Caco-2 (cell line): Measurements from ENCODE around the gene ARHGAP21. TPM values are rescaled to one million over a fixed set of nuclear protein-coding genes. Genes with fewer than 3 reads are reported as not detected.

Experiments
- BruUV-seq: library from RNA; stranded (reverse); fragments of 400-500 nt; replicated peaks from 2 replicates; lab custom pipeline; 2021; lab: Mats Ljungman, UMichigan
- CTCF ChIA-PET: fragments of 300-600 bp; sonication (Branson Sonifier 250); formaldehyde crosslinking; loops from one replicate; lab custom pipeline; 2022; ENCODE audit warnings: antibody characterized with exemption; lab: Charles Lee
- POLR2A ChIA-PET: fragments of 300-600 bp; sonication (Branson Sonifier 250); formaldehyde crosslinking; loops from one replicate; lab custom pipeline; 2022; ENCODE audit warnings: antibody characterized with exemption; lab: Charles Lee
- DNase-seq, 2 experiments: peaks; one replicate each; pipeline versions ENCODE4 v3.0.0 to v3.0.0-alpha.2; 2020 to 2022
- H3K27me3 ChIP-seq: replicated peaks from 2 replicates; pipeline ENCODE4 v1.6.0; 2011; ENCODE audit warnings: low read length; ENCODE audit not compliant: control insufficient read depth, insufficient read depth
- H3K36me3 ChIP-seq: 2 replicates; pipeline ENCODE4 v1.5.1; 2011; ENCODE audit warnings: low read length; ENCODE audit not compliant: control insufficient read depth, insufficient read depth
- H3K4me1 ChIP-seq: fragments of 250-450 bp; sonication (Bioruptor Pico); 2 replicates; pipeline ENCODE4 v1.5.1; 2020; ENCODE audit warnings: mild to moderate bottlenecking
- H3K4me3 ChIP-seq: 2 replicates; pipeline ENCODE4 v1.5.1; 2011; ENCODE audit warnings: low read depth, mild to moderate bottlenecking, control low read depth, low read length
- H3K9me3 ChIP-seq: fragments of 250-450 bp; sonication (Bioruptor Pico); 2 replicates; pipeline ENCODE4 v1.5.1; 2020; ENCODE audit warnings: mild to moderate bottlenecking, moderate library complexity
- H3K27ac Mint-ChIP-seq: one replicate; pipeline ENCODE4 v1.8.0; 2022; ENCODE audit warnings: mixed read lengths; ENCODE audit not compliant: unreplicated experiment
- H3K27me3 Mint-ChIP-seq: one replicate; pipeline ENCODE4 v1.8.0; 2022; ENCODE audit warnings: mixed read lengths; ENCODE audit not compliant: insufficient read depth, unreplicated experiment
- H3K36me3 Mint-ChIP-seq: one replicate; pipeline ENCODE4 v1.8.0; 2022; ENCODE audit warnings: mild to moderate bottlenecking, mixed read lengths; ENCODE audit not compliant: insufficient read depth, unreplicated experiment
- H3K4me1 Mint-ChIP-seq: one replicate; pipeline ENCODE4 v1.8.0; 2022; ENCODE audit warnings: low read depth, mixed read lengths; ENCODE audit not compliant: unreplicated experiment
- H3K4me3 Mint-ChIP-seq: one replicate; pipeline ENCODE4 v1.8.0; 2022; ENCODE audit warnings: mild to moderate bottlenecking, moderate library complexity, mixed read lengths; ENCODE audit not compliant: unreplicated experiment
- H3K9me3 Mint-ChIP-seq: one replicate; pipeline ENCODE4 v1.8.0; 2022; ENCODE audit warnings: mixed read lengths; ENCODE audit not compliant: unreplicated experiment
- intact Hi-C: fragments of 100-400 bp; cut with micrococcal nuclease; formaldehyde crosslinking; loops from one replicate; pipeline ENCODE4 v1.10.0; 2022; ENCODE audit not compliant: unreplicated experiment
- total RNA-seq: library from RNA; stranded (reverse); gene quantifications from 2 replicates; pipeline ENCODE4 v1.2.3, GENCODE V29; 2022
- TF ChIP-seq, protein P1 (sequence below), 2 experiments: fragments of 200-600 bp in 1 of 2; IDR thresholded peaks; 1 replicate in 1 of 2; 2 replicates in 1 of 2; pipeline versions ENCODE4 v1.5.1 to v1.8.0; 2011 to 2022; ENCODE audit warnings: antibody characterized with exemption in 1 of 2, control low read depth in 1 of 2, inconsistent platforms in 1 of 2, low read depth in 1 of 2, low read length in 1 of 2, mild to moderate bottlenecking in 1 of 2, moderate library complexity in 1 of 2; ENCODE audit not compliant: insufficient read depth in 1 of 2, severe bottlenecking in 1 of 2, unreplicated experiment in 1 of 2

ARHGAP21 gene
- total RNA-seq, 1 experiment from 2014 or later, result 99.1 TPM

DNA sequence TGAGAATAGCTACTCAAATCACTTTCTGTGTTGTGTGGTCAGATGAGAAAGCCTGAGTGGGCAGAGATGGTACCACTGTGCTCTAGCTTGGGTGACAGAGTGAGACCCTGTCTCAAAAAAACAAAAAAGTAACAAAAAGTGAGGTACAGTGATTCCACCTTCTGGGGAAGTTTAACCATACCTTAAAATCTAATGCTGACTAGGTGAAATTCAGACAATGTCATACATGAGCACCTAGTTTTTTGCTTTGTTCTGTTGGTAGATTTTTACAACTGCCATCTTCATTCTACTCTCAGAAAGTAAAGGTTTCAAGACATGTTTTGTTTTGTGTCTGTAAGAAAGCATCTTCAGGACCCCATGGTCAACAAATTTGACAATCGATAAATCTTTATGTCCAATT lies 144.2 kb downstream of the ARHGAP21 start:
- peaks cover 3% of the 10 kb centered on the region for H3K27me3 Mint-ChIP-seq
- no peak overlapping the region for H3K4me3 ChIP-seq
- TF ChIP-seq, protein P1, sequence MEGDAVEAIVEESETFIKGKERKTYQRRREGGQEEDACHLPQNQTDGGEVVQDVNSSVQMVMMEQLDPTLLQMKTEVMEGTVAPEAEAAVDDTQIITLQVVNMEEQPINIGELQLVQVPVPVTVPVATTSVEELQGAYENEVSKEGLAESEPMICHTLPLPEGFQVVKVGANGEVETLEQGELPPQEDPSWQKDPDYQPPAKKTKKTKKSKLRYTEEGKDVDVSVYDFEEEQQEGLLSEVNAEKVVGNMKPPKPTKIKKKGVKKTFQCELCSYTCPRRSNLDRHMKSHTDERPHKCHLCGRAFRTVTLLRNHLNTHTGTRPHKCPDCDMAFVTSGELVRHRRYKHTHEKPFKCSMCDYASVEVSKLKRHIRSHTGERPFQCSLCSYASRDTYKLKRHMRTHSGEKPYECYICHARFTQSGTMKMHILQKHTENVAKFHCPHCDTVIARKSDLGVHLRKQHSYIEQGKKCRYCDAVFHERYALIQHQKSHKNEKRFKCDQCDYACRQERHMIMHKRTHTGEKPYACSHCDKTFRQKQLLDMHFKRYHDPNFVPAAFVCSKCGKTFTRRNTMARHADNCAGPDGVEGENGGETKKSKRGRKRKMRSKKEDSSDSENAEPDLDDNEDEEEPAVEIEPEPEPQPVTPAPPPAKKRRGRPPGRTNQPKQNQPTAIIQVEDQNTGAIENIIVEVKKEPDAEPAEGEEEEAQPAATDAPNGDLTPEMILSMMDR (IDR thresholded peaks at IDR 0.05; ENCODE audit: insufficient read depth in 1 of 2, low read depth in 1 of 2, low read length in 1 of 2, severe bottlenecking in 1 of 2, unreplicated experiment in 1 of 2), result no peak
- CTCF ChIA-PET, result no interaction called here
- no peak overlapping the region for H3K4me3 Mint-ChIP-seq
- POLR2A ChIA-PET, result no interaction called here
- no peaks in the 10 kb centered on the region for H3K9me3 Mint-ChIP-seq
- H3K27me3 ChIP-seq, result no peaks in the 10 kb centered on the region
- H3K9me3 ChIP-seq, result no peaks in the 10 kb centered on the region
- H3K36me3 ChIP-seq, result no peaks in the 10 kb centered on the region
- H3K36me3 Mint-ChIP-seq, result peaks cover 13% of the 10 kb centered on the region
- H3K4me1 ChIP-seq, result 0 out of 2 replicates have a peak, but pooled peaks cover 12% of the 10 kb centered on the region
- no peak overlapping the region for H3K27ac Mint-ChIP-seq
- DNase-seq, result no peak
- intact Hi-C loops, result no loop called here
- H3K4me1 Mint-ChIP-seq, result peaks cover 9% of the 10 kb centered on the region
- no TSS peak for BruUV-seq

DNA sequence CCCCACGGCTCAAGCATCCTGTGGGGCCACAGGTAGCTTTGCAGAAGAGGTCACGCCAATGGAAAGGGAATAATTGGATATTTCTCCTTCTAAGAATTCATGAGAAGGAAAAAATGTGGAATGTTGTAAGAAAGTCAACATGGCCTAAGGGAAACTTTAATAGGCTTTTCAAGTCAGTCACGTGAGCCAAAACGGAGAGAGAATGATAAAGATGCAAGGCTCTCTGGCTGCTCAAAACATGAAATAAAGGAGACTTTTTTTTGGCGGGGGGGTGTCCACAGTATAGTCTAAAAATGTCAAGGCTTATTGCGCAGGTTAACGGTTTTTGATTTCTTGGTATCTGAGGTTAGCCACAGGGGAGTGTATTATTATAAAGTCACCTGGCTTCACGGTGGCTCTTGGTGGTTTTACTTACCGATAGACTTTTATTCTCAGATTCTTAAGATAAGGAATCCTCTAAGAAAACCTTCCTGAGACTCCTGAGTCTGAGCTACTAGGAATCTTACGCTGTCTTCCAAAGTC lies 148.1 kb downstream of the ARHGAP21 start:
- H3K4me3 Mint-ChIP-seq, result no peak overlapping the region
- TF ChIP-seq, protein P1 (IDR thresholded peaks at IDR 0.05; ENCODE audit: insufficient read depth in 1 of 2, low read depth in 1 of 2, low read length in 1 of 2, severe bottlenecking in 1 of 2, unreplicated experiment in 1 of 2), result no peak
- intact Hi-C loops, result no loop called here
- H3K9me3 ChIP-seq, result no peaks in the 10 kb centered on the region
- H3K4me1 Mint-ChIP-seq, result peaks cover 9% of the 10 kb centered on the region
- H3K9me3 Mint-ChIP-seq, result no peaks in the 10 kb centered on the region
- H3K27me3 ChIP-seq, result no peaks in the 10 kb centered on the region
- H3K27me3 Mint-ChIP-seq, result peaks cover 9% of the 10 kb centered on the region
- no peak overlapping the region for H3K4me3 ChIP-seq
- peaks cover 15% of the 10 kb centered on the region for H3K36me3 Mint-ChIP-seq
- DNase-seq, result no peak
- no peaks in the 10 kb centered on the region for H3K36me3 ChIP-seq
- ChIA-PET POLR2A (no interaction called here), CTCF (no interaction called here)
- no TSS peak for BruUV-seq
- no peak overlapping the region for H3K27ac Mint-ChIP-seq
- H3K4me1 ChIP-seq, result 0 out of 2 replicates have a peak, but pooled peaks cover 12% of the 10 kb centered on the region

DNA sequence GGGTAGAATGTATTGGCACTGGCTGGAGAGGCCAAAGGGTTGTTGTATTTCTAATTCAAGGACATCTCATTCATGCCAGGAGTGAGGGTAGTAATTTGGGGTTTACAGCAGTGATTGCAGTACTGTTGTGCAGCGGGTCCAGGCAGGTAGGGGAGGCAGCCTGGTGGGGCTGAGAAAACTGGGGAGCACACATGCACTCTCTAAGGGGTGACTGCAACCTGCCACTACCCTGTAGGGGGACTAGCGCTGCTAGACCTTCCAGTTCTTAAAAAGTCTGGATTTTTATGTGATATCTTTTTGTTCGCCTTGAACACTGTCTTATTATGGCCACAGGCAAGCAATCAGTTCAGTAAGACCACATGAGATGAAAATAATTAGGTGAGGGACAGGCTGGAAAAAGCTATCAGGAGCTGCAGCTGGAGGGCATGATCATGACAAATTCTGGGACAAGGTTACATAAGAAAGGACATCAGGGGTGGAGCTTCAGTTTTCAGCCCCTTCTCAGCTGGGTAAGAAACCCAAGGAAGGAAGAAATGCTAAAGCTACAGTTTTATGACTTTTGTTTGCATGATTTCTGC lies 149.0 kb downstream of the ARHGAP21 start:
- TF ChIP-seq, protein P1 (IDR thresholded peaks at IDR 0.05; ENCODE audit: insufficient read depth in 1 of 2, low read depth in 1 of 2, low read length in 1 of 2, severe bottlenecking in 1 of 2, unreplicated experiment in 1 of 2), result no peak
- ChIA-PET POLR2A (no interaction called here), CTCF (interaction anchor here (0.6 kb wide), 1 partner anchor 55 kb away, joined by 3 read pairs; no protein-coding TSS in a partner anchor)
- Mint-ChIP-seq H3K27ac (no peak overlapping the region), H3K4me1 (peaks cover 9% of the 10 kb centered on the region), H3K36me3 (peaks cover 6% of the 10 kb centered on the region), H3K9me3 (no peaks in the 10 kb centered on the region), H3K4me3 (no peak overlapping the region), H3K27me3 (peaks cover 9% of the 10 kb centered on the region)
- BruUV-seq, result no TSS peak
- H3K4me3 ChIP-seq, result no peak overlapping the region
- 0 out of 2 replicates have a peak, but pooled peaks cover 12% of the 10 kb centered on the region for H3K4me1 ChIP-seq
- H3K36me3 ChIP-seq, result no peaks in the 10 kb centered on the region
- intact Hi-C loops, result no loop called here
- H3K9me3 ChIP-seq, result no peaks in the 10 kb centered on the region
- H3K27me3 ChIP-seq, result no peaks in the 10 kb centered on the region
- DNase-seq, result no peak
